RPMI7951 (cell line): ENCODE results near the gene LIPI. TPM values are rescaled to one million over a fixed set of nuclear protein-coding genes. Genes with fewer than 3 reads are reported as not detected.
"Not testable (repeated sequence)": the region's sequence is repeated elsewhere in the genome, so short reads cannot be mapped to it uniquely, and the experiment has no call there.

Experiments used
- DNase-seq: peaks from one replicate; pipeline ENCODE4 v3.0.0-alpha.2; 2012; ENCODE audit warnings: low read depth
- total RNA-seq: library from RNA; depleted of rRNA; stranded (reverse); fragments of >200 nt; shearing (Covaris generic); gene quantifications from 2 replicates; pipeline ENCODE4 v1.2.3, GENCODE V29; 2014; rRNA removed

LIPI gene
- not detected in 2 replicates for total RNA-seq

- no peak for DNase-seq
Measured at GRCh38 chr21:14210738-14211137, at the start of gene LIPI. LIPI (minus strand) TSS chr21:14210955; CDS start chr21:14210845, 110 bp downstream.

DNA sequence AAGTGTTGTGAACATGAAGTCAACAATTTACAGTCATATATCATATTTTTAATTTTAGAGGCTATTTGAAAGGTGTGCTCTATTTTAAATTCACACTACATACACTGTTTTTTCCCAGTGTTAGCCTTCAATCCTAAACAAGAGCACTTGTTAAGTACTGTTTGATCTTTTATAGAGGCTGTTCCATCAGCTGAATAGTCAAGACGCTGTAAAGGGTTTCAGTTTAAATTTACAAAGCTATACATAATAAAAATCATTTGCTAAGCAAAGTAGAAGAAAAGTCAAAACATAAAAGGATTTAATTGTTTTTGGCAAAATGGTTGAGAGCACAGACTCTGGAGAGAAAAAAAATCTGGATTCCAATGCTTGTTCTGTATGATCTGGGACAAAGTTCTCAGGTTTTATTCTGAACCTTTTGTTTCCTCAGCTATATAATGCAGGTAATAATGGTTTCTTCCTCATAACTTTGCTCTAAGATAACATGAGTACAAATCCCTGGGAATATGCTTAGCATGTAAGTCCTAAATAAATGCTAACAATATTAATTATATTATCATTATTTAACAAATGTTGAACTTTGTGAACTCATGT, 49.5 kb upstream of the LIPI start:
- no peak for DNase-seq

DNA sequence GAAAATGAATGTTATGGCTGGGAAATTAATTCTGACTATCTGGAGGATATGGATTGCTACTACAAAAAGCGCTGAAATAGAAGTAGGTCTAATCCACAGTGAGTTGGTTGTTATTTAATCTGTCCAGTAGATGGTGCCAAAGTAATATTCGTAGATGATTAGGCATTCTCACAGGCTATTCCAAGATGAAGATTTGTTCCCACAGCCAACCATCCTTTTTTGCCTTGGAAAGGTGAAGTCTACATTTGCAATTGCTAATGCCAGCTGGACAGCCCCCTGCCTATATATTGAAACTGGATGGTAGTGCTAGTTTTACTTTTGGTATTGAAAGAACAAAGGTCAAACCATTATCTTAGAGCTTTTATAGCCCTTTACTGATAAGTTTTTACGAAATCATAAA, 49.0 kb upstream of the LIPI start:
- DNase-seq: peak; percentile 50

DNA sequence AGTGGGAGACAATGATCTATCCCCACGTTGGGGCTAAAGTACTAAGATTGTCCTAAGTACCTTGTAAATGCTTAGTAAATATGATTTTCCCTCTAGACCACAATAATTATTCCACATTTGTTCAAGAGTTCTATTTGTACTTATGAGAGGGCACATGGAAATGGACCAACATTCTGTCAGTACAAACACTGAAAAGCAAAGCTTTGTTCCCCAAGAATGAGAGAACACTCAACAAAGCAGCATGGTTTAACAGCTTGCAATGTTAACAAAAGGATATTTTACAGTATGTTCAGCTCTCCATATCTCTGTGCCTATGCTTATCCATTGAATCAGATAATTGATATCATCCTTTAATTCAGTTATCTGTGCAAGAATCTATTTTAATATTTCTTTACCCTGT, 40.6 kb upstream of the LIPI start:
- no peak for DNase-seq

GRCh38 chr21:14245711-14246110, 35.0 kb upstream of the LIPI start:
- DNase-seq: no peak

GRCh38 chr21:14244911-14245310, 34.2 kb upstream of the LIPI start:
- DNase-seq: no peak

DNA sequence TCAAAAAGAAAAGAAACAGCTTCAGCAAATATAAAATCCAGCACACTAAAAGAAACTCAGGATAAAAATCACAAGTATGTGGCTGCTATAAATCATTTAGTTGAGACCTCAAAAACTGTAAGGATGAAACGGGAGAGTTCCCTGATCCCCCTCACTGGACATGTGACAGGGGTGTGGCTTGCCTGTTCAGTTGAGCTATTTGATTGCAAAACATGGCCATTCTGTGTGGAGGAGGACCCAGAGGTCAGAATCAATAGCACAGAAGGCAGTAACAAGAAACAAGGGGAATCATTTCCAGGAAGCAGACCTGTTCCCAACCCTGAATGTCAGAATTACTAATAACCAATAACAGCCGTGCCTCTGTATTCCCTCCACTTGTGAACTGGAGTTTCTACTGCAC, 33.1 kb upstream of the LIPI start:
- no peak for DNase-seq

DNA sequence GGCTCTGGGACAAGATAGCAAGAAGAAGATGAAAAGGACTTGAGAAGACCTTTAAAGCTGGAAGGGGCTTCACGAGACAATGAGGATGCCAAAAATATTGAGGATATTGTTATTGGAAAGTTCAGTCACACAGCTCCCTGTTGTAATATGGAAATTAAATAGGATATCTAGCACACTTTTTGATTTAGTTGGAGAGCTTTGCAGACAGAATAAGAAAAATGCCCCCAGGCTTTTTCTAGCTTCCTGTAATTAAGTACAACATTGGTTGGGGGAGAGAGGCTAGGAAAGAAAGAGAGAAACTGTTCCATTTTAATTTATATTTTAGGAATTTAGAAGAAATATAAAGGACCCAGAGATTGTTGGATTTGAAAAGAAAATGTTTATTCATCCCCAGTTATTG, 32.7 kb upstream of the LIPI start:
- no peak for DNase-seq

DNA sequence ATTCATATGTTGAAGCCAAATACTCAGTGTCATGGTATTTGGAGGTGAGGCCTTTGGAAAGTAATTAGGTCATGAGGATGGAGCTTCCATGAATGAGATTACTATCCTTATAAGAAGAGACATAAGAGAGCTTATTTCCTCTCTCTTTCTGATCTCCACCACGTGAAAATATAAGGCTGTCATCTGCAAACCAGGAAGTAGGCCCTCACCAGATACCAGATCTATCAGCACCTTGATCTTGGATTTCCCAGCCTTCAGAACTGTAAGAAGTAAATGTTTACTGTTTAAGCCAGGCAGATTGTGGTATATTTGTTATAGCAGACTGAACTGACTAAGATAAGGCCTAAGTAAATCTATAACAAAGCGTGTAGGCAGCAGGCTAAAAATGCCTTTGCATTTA, 30.5 kb upstream of the LIPI start:
- no peak for DNase-seq

DNA sequence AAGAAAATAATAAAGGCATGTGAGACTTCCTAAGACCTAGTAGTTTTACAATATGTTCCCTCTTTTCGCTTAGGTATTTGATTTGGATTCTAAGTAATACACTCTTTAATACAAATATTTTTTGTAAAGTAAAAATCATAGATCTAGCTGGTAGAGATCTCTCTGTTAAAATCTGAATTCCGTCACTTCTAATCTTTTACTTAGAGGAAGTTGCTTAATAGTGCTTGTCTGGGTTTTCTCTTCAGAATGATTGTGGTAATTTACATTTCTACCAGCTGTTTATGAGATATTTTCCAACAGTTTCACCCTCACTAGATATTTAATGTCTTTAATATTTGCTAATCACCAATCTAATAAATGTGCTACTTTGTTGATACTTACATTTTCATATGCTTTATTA, 28.5 kb upstream of the LIPI start:
- no peak for DNase-seq

DNA sequence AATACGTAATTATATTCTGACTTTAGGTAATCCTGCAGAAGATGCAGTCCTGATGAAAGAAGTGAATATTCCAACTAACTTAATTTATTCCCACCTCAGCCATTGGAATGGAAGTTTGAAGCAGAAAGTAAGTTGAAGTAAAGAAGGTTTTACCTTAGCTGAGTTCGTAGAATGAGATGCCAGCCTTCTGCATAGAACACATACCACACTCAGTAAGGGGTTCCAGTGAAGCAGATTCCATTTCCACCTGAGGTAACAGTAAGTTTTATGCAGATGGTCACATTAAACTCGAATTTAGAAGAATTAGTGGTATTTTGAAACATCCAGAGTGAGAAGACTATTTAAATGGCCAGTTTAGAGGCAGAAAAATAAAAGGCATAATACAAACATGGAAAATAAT, 25.4 kb upstream of the LIPI start:
- DNase-seq: no peak

- no peak for DNase-seq
Measured at GRCh38 chr21:14235101-14235500, 24.3 kb upstream of the LIPI start.

- no peak for DNase-seq
Measured at GRCh38 chr21:14229399-14229798, 18.6 kb upstream of the LIPI start.

DNA sequence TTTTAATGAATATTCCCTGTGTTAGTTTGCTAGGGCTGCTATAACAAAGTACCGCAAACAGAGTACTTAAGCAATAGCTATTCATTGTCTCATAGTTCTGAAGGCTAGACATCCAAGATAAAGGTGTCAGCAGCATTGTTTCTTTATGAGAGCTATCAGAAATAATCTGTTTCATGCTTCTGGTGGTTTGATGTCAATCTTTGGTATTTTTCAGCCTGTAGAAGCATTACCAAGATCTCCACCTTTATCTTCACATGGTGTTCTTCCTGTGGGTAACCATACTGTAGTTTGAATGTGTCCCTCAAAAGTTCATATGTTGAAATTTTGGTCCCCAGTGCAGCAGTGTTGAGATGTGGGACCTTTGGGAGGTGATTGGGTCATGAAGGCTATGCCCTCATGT, 12.6 kb upstream of the LIPI start:
- no peak for DNase-seq

GRCh38 chr21:14215971-14216641, 5.4 kb upstream of the LIPI start, which contains the start of gene RBM11:
RBM11 (plus strand) TSS chr21:14216157; CDS start chr21:14216187, 30 bp downstream.
- DNase-seq: peak; percentile 24

DNA sequence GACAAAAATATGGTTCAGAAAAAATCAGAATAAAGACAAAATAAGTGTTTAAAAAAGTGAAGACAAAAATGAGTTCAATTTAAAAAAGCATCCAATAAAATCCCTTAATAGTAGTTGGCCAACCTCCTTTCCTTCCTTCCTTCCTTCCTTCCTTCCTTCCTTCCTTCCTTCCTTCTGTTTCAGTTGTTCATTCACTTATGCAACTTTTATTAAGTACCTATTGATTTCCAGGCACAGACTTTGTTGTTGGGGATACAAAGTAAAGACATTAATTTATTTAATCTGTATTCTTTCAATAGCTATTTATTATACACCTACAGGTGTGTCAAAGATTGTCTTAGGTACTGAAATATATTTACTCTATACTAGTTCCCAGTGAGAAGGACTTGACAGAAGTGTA, 2.4 kb upstream of the LIPI start:
- no peak for DNase-seq

GRCh38 chr21:14206222-14206621, 4.5 kb downstream of the LIPI start:
- DNase-seq: no peak

- not testable (repeated sequence) for DNase-seq
Measured at GRCh38 chr21:14166463-14167223, 44.1 kb downstream of the LIPI start.

- no peak for DNase-seq
Measured at GRCh38 chr21:14143999-14144398, 66.8 kb downstream of the LIPI start.

DNA sequence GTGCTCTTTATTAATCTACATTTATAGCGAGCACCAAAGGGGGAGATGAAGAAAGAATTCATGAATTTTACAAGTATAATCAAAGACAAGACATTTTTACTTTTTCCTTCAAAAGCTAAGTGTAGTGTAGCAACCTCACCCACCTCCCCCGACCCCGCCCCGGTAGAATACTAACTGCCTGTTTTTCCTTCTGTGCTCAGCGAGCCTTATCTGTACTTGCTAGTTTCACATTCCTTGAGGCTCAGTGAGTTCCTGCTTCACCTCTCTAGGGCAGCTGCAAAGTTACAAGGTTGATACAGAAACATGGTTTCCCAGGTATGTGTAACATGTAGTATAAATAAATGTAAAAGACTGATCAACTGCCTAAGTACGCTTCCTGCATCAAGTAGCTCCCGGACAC, 86.5 kb downstream of the LIPI start:
- DNase-seq: no peak

GRCh38 chr21:14121719-14122118, 89.0 kb downstream of the LIPI start:
- DNase-seq: no peak

DNA sequence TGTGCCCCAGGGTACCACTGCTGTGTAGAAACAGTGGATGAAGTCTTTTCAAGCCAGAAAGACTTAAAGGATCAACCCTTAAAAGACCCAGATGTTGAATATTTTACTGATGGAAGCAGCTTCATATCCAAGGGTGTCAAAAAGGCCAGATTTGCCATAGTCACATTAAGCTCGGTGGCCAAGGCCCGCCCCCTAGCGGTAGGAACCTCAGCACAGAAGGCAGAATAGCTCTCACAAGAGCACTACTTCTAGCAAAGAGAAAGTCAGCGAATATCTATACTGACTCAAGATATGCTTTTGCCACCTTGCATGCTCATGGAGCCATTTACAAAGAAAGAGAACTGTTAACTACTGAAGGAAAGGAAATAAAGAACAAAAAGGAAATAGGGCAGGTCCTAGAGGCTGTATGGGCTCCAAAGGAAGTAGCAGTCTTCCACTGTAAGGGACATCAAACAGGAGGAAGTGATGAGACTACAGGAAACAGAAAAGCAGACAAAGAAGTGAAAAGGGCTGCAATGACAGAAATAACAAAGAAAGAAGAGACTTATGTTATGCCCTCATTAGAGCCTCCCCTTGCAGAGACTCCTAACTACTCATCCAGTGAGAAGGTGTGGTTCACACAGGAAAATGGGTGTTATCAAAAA, 90.5 kb downstream of the LIPI start:
- peak; percentile 1 for DNase-seq
